HepG2 (cell line): ENCODE results near the gene ZNF606. TPM values are rescaled to one million over a fixed set of nuclear protein-coding genes. Genes with fewer than 3 reads are reported as not detected.

Experiments used
- ATAD3A ChIP-seq: sonication (generic); formaldehyde crosslinking; IDR thresholded peaks from 2 replicates; pipeline ENCODE4 v1.4.0; 2020; ENCODE audit warnings: missing genetic modification reagents
- BCL3 ChIP-seq: sonication (generic); formaldehyde crosslinking; IDR thresholded peaks from 2 replicates; pipeline ENCODE4 v1.5.1; 2020; ENCODE audit warnings: mild to moderate bottlenecking, missing genetic modification reagents, moderate library complexity
- HNRNPLL ChIP-seq: fragments of 200-400 bp; formaldehyde crosslinking; IDR thresholded peaks from 2 replicates; pipeline ENCODE4 v1.6.1; 2017; ENCODE audit warnings: mild to moderate bottlenecking, low read depth, low read length; ENCODE audit not compliant: poor library complexity, severe bottlenecking
- IKZF1 ChIP-seq: fragments of 450-650 bp; IDR thresholded peaks from 2 replicates; pipeline ENCODE4 v1.7.1; 2016
- NFE2L1 ChIP-seq: sonication (generic); formaldehyde crosslinking; IDR thresholded peaks from 2 replicates; pipeline ENCODE4 v1.4.0; 2020; ENCODE audit warnings: missing genetic modification reagents, mild to moderate bottlenecking, borderline replicate concordance
- POGZ ChIP-seq: sonication (generic); formaldehyde crosslinking; IDR thresholded peaks from 2 replicates; pipeline ENCODE4 v1.4.0; 2020; ENCODE audit warnings: mild to moderate bottlenecking, missing genetic modification reagents
- RORA ChIP-seq: sonication (generic); formaldehyde crosslinking; IDR thresholded peaks from 2 replicates; pipeline ENCODE4 v1.5.0; 2020; ENCODE audit warnings: mild to moderate bottlenecking, missing genetic modification reagents, moderate library complexity
- SALL1 ChIP-seq: sonication (generic); formaldehyde crosslinking; IDR thresholded peaks from 2 replicates; pipeline ENCODE4 v1.8.0; 2022; ENCODE audit warnings: mild to moderate bottlenecking, missing genetic modification reagents
- SIX4 ChIP-seq: sonication (generic); formaldehyde crosslinking; IDR thresholded peaks from 2 replicates; pipeline ENCODE4 v1.4.0; 2020; ENCODE audit warnings: missing genetic modification reagents
- THYN1 ChIP-seq: sonication (generic); formaldehyde crosslinking; IDR thresholded peaks from 2 replicates; pipeline ENCODE4 v1.8.1; 2023; ENCODE audit warnings: low read depth, mild to moderate bottlenecking, moderate library complexity, missing genetic modification reagents, borderline replicate concordance
- XRCC5 ChIP-seq: fragments of 200-400 bp; formaldehyde crosslinking; optimal IDR thresholded peaks from 2 replicates; pipeline ENCODE3; 2017; ENCODE audit warnings: mild to moderate bottlenecking, low read length
- ZBTB8A ChIP-seq: sonication (generic); formaldehyde crosslinking; IDR thresholded peaks from 2 replicates; pipeline ENCODE4 v1.4.0; 2020; ENCODE audit warnings: mild to moderate bottlenecking, low read depth, missing genetic modification reagents, borderline replicate concordance
- ZNF407 ChIP-seq: sonication (generic); formaldehyde crosslinking; IDR thresholded peaks from one replicate; pipeline ENCODE4 v1.5.1; 2020; ENCODE audit warnings: mild to moderate bottlenecking, missing genetic modification reagents; ENCODE audit errors: not compliant biosample characterization
- ZNF570 ChIP-seq: sonication (generic); formaldehyde crosslinking; IDR thresholded peaks from 2 replicates; pipeline ENCODE4 v1.4.0; 2020; ENCODE audit warnings: mild to moderate bottlenecking, missing genetic modification reagents, borderline replicate concordance
- ZZZ3 ChIP-seq: sonication (generic); formaldehyde crosslinking; IDR thresholded peaks from 2 replicates; pipeline ENCODE4 v1.4.0; 2020; ENCODE audit warnings: missing genetic modification reagents, mild to moderate bottlenecking, borderline replicate concordance
- polyA plus RNA-seq, 8 experiments: library from polyadenylated mRNA; depleted of rRNA in 3 of 8; stranded (reverse) in 7 of 8; unstranded in 1 of 8; fragments of >200 nt; fragmentation: Illumina TruSeq in 4 of 8; extraction: Trizol in 4 of 8; gene quantifications; 2 replicates each; pipeline versions ENCODE4 v1.2.1 to v1.2.3, GENCODE V29; 2011 to 2016; ENCODE audit warnings: low read depth in 4 of 8, missing spikeins in 1 of 8, mixed read lengths in 1 of 8; ENCODE audit not compliant: insufficient read depth in 1 of 8
- total RNA-seq, 5 experiments: library from RNA; depleted of rRNA; stranded (reverse); fragments of >200 nt; fragmentation: Illumina TruSeq; extraction: Trizol; gene quantifications; 2 replicates each; pipeline ENCODE4 v1.2.3, GENCODE V29; 2016; ENCODE audit warnings: low read depth in 1 of 5
- TF ChIP-seq, protein P1 (sequence below): sonication (generic); formaldehyde crosslinking; IDR thresholded peaks from 2 replicates; pipeline ENCODE4 v1.4.0; 2020; ENCODE audit warnings: mild to moderate bottlenecking, missing genetic modification reagents, borderline replicate concordance

The ZNF606 gene
- total and polyA plus RNA-seq, 2 of the 13 experiments (the other 11 are each of a cell fraction or from before 2014, with no cell fraction given), result 4.2 to 14.8 TPM

DNA sequence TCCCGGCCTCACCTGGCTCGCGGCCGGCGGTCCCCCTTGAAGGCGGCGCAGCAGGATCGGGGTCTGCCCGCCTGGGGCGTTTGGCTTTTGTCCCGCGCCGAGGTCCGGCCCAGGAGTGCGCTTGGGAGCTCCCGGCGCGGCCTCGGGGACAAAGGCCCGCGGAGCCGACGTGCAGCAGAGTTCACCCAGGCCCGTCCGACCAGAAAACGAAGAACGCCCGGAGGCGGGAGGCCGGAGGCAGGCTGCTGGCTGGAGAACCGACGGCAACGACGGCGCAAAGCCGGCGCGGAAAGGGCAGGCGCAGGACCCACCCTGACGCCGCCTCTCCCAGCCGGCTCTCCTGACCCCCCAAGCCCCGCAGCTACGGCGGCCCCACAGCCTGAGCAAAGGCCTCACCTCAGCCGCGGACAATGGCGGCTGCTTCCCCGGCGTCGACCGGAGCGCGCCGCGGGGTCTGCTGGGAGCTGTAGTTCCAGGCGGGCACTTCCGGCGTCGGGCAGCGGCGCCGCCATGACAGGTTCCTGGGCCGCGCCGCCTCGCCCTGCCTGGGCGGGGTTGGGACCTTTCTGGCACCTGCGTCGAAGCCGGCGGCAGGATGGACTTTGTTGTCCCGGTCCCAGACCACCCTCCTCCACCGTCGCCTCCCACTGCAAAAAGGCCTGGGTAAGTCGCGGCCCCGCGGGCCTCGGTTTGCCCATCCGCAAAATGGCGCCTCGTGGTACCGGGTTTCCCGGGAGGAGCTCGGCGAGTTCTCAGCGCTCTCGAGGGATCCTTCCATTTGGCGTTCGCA is at the start of gene ZNF606 (continued):
- TF ChIP-seq ZNF407 (CRISPR knock-in tag) (peak; percentile 40), ZBTB8A (CRISPR knock-in tag) (no peak), RORA (no peak), THYN1 (CRISPR knock-in tag) (no peak), HNRNPLL (no peak), ZNF570 (CRISPR knock-in tag) (no peak), BCL3 (CRISPR knock-in tag) (peak; percentile 92), SALL1 (CRISPR knock-in tag) (peak; percentile 62; the same call in 1 of the 2 replicates), SIX4 (0 out of 2 replicates have a peak, but pooled peaks have one; percentile 41), XRCC5 (no peak), POGZ (peak; percentile 74), IKZF1 (no peak), ZZZ3 (no peak; the same call in 1 of the 2 replicates), NFE2L1 (CRISPR knock-in tag) (no peak), ATAD3A (CRISPR knock-in tag) (no peak)
- TF ChIP-seq, protein P1, sequence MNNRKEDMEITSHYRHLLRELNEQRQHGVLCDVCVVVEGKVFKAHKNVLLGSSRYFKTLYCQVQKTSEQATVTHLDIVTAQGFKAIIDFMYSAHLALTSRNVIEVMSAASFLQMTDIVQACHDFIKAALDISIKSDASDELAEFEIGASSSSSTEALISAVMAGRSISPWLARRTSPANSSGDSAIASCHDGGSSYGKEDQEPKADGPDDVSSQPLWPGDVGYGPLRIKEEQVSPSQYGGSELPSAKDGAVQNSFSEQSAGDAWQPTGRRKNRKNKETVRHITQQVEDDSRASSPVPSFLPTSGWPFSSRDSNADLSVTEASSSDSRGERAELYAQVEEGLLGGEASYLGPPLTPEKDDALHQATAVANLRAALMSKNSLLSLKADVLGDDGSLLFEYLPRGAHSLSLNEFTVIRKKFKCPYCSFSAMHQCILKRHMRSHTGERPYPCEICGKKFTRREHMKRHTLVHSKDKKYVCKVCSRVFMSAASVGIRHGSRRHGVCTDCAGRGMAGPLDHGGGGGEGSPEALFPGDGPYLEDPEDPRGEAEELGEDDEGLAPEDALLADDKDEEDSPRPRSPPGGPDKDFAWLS, result no peak
